OCI-LY1 (cell line): Measurements from ENCODE around the gene ZNF311.
A peak's percentile ranks its signal among the peaks of the same experiment; 100 is the strongest.

Source experiments
- H2AFZ ChIP-seq: fragments of 200-600 bp; sonication (generic), shearing (Covaris generic); 2 replicates; pipeline ENCODE4 v1.6.0; 2014; ENCODE audit warnings: antibody characterized with exemption, mild to moderate bottlenecking, low read length
- H3F3A ChIP-seq: fragments of 200-600 bp; sonication (generic), shearing (Covaris generic); 2 replicates; pipeline ENCODE4 v1.6.0; 2014; ENCODE audit warnings: mild to moderate bottlenecking, antibody characterized with exemption, low read length, moderate library complexity; ENCODE audit not compliant: insufficient read depth
- H3K27ac ChIP-seq: fragments of 200-600 bp; sonication (generic); 2 replicates; pipeline ENCODE4 v1.5.1; 2014; ENCODE audit warnings: low read length, mixed run types, mild to moderate bottlenecking, low read depth; ENCODE audit not compliant: poor library complexity, severe bottlenecking
- H3K27me3 ChIP-seq: fragments of 200-600 bp; sonication (generic); 2 replicates; pipeline ENCODE4 v1.6.0; 2014; ENCODE audit warnings: antibody characterized with exemption, mild to moderate bottlenecking, low read length, moderate library complexity; ENCODE audit not compliant: insufficient read depth
- H3K36me3 ChIP-seq: fragments of 200-600 bp; sonication (generic); 2 replicates; pipeline ENCODE4 v1.6.1; 2014; ENCODE audit warnings: mild to moderate bottlenecking, antibody characterized with exemption, low read length, moderate library complexity, mixed read lengths; ENCODE audit not compliant: insufficient read depth
- H3K4me1 ChIP-seq: fragments of 200-600 bp; sonication (generic); 2 replicates; pipeline ENCODE4 v1.5.1; 2014; ENCODE audit warnings: mild to moderate bottlenecking, low read length, moderate library complexity; ENCODE audit not compliant: insufficient read depth, severe bottlenecking
- H3K4me2 ChIP-seq: fragments of 200-600 bp; sonication (generic), shearing (Covaris generic); 2 replicates; pipeline ENCODE4 v1.6.1; 2014; ENCODE audit warnings: low read length
- H3K4me3 ChIP-seq: fragments of 200-600 bp; sonication (generic); 2 replicates; pipeline ENCODE4 v1.5.1; 2014; ENCODE audit warnings: low read length, low read depth, mild to moderate bottlenecking, mixed read lengths; ENCODE audit not compliant: poor library complexity, severe bottlenecking
- H3K79me2 ChIP-seq: fragments of 200-600 bp; shearing (Covaris generic); 2 replicates; pipeline ENCODE4 v1.6.1; 2016; ENCODE audit warnings: mixed run types, low read length, mixed read lengths; ENCODE audit not compliant: insufficient read depth
- H3K9ac ChIP-seq: fragments of 200-600 bp; sonication (generic), shearing (Covaris generic); 2 replicates; pipeline ENCODE4 v1.6.1; 2014; ENCODE audit warnings: mild to moderate bottlenecking, low read length, mixed read lengths
- H3K9me2 ChIP-seq: fragments of 200-600 bp; sonication (generic), shearing (Covaris generic); 2 replicates; pipeline ENCODE4 v1.6.1; 2014; ENCODE audit warnings: low read depth, mild to moderate bottlenecking, low read length, mixed read lengths
- H3K9me3 ChIP-seq: fragments of 200-600 bp; shearing (Covaris generic); 2 replicates; pipeline ENCODE4 v1.6.1; 2014; ENCODE audit warnings: low read length, mixed read lengths
- H4K20me1 ChIP-seq: fragments of 200-600 bp; sonication (generic), shearing (Covaris generic); 2 replicates; pipeline ENCODE4 v1.6.0; 2016; ENCODE audit warnings: mild to moderate bottlenecking, low read length; ENCODE audit not compliant: insufficient read depth
- CTCF ChIP-seq: fragments of 200-600 bp; sonication (generic), shearing (Covaris generic); IDR thresholded peaks from 2 replicates; pipeline ENCODE4 v1.5.1; 2017; ENCODE audit warnings: mild to moderate bottlenecking, antibody characterized with exemption, low read length, moderate library complexity, mixed read lengths
- EZH2 ChIP-seq: fragments of 200-600 bp; sonication (generic), shearing (Covaris generic); IDR thresholded peaks from 2 replicates; pipeline ENCODE4 v1.8.0; 2017; ENCODE audit warnings: borderline replicate concordance, mixed run types, mild to moderate bottlenecking, antibody characterized with exemption, low read length, moderate library complexity, mixed read lengths

The ZNF311 gene

GRCh38 chr6:28978959-28979561 is 26.1 kb downstream of the ZNF311 start:
- H3K4me2 ChIP-seq: peak overlapping the region; percentile 82; the same call in 1 of the 2 replicates
- peaks cover 50% of the 10 kb centered on the region for H3K4me1 ChIP-seq
- H3K9me3 ChIP-seq: no peaks in the 10 kb centered on the region
- no peak overlapping the region for H2AFZ ChIP-seq
- no peak overlapping the region for H3K27ac ChIP-seq
- no peaks in the 10 kb centered on the region for H3F3A ChIP-seq
- no peaks in the 10 kb centered on the region for H3K9me2 ChIP-seq
- H3K79me2 ChIP-seq: no peaks in the 10 kb centered on the region
- TF ChIP-seq EZH2 (no peak), CTCF (no peak)
- no peaks in the 10 kb centered on the region for H3K27me3 ChIP-seq
- no peak overlapping the region for H3K4me3 ChIP-seq
- H3K36me3 ChIP-seq: no peaks in the 10 kb centered on the region; the same call in 1 of the 2 replicates
- H3K9ac ChIP-seq: no peak overlapping the region
- H4K20me1 ChIP-seq: no peaks in the 10 kb centered on the region

GRCh38 chr6:28978133-28978491 is 27.0 kb downstream of the ZNF311 start:
- H3K79me2 ChIP-seq: no peaks in the 10 kb centered on the region
- no peak for TF ChIP-seq EZH2
- no peak for TF ChIP-seq CTCF
- no peaks in the 10 kb centered on the region for H3K9me2 ChIP-seq
- H3K36me3 ChIP-seq: no peaks in the 10 kb centered on the region; the same call in 1 of the 2 replicates
- H4K20me1 ChIP-seq: no peaks in the 10 kb centered on the region
- H3K27ac ChIP-seq: no peak overlapping the region
- peak overlapping the region; percentile 59; the same call in 1 of the 2 replicates for H3K9ac ChIP-seq
- peak overlapping the region; percentile 95; the same call in 1 of the 2 replicates for H2AFZ ChIP-seq
- H3K27me3 ChIP-seq: no peaks in the 10 kb centered on the region
- no peaks in the 10 kb centered on the region for H3K9me3 ChIP-seq
- peaks cover 50% of the 10 kb centered on the region for H3K4me1 ChIP-seq
- peak overlapping the region; percentile 78 for H3K4me2 ChIP-seq
- no peaks in the 10 kb centered on the region for H3F3A ChIP-seq
- peak overlapping the region; percentile 66 for H3K4me3 ChIP-seq

GRCh38 chr6:28977341-28978132 is 27.6 kb downstream of the ZNF311 start:
- Histone ChIP-seq H3K9ac (peak overlapping the region; percentile 59), H3K27ac (no peak overlapping the region), H3K4me1 (peaks cover 46% of the 10 kb centered on the region), H3K27me3 (no peaks in the 10 kb centered on the region), H3K4me2 (peak overlapping the region; percentile 78), H2AFZ (peak overlapping the region; percentile 95), H3F3A (no peaks in the 10 kb centered on the region), H3K36me3 (no peaks in the 10 kb centered on the region; the same call in 1 of the 2 replicates), H3K4me3 (peak overlapping the region; percentile 66), H3K79me2 (no peaks in the 10 kb centered on the region), H3K9me2 (no peaks in the 10 kb centered on the region), H3K9me3 (no peaks in the 10 kb centered on the region), H4K20me1 (no peaks in the 10 kb centered on the region)
- TF ChIP-seq CTCF (no peak), EZH2 (no peak)
